CD4-positive, alpha-beta T cell treated with Interleukin-6 at 100 ng/mL for 8 hours (primary cell): ENCODE measurements around the gene TP53AIP1.

Source experiments
- DNase-seq: peaks from one replicate; pipeline ENCODE4 v3.0.0-alpha.2; 2020; ENCODE audit warnings: mixed read lengths, low spot score

The TP53AIP1 gene, protein sequence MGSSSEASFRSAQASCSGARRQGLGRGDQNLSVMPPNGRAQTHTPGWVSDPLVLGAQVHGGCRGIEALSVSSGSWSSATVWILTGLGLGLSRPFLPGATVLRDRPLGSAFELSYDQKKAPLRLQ

DNA sequence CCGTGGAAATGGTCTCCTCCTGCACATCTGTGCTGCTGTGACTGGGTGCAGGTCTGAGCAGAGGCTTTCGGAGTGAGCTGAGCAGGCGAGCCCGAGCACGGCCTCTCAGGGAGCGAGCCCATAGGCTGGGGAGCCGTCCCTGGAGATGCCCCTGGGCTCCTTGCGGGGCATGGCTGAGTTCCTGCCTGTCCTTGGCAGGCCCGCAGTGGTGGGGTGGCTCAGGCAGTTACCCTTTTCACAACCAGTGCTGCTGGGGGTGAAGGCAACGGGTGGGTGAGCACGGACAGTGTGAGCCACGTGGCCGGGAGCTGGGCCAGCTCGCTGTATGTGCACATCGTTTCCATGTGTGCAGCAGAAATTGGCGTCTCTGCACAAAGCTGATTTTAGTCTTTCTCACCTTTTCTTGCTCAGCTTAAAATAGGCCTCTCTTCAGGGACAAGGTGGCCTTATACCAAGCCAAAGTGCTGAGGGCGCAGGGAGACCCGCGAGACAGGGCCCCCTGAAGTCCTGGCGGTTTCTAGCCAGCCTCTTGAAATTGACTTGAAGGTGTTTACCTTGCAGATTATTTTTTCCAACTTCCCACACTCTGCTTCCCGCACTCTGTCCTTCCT, at the start of gene TP53AIP1:
Gene TP53AIP1 (minus strand): TSS at position 55 of the 611 bp plus-strand sequence. CDS start 5,053 bp downstream, outside the sequence.
- no peak for DNase-seq

DNA sequence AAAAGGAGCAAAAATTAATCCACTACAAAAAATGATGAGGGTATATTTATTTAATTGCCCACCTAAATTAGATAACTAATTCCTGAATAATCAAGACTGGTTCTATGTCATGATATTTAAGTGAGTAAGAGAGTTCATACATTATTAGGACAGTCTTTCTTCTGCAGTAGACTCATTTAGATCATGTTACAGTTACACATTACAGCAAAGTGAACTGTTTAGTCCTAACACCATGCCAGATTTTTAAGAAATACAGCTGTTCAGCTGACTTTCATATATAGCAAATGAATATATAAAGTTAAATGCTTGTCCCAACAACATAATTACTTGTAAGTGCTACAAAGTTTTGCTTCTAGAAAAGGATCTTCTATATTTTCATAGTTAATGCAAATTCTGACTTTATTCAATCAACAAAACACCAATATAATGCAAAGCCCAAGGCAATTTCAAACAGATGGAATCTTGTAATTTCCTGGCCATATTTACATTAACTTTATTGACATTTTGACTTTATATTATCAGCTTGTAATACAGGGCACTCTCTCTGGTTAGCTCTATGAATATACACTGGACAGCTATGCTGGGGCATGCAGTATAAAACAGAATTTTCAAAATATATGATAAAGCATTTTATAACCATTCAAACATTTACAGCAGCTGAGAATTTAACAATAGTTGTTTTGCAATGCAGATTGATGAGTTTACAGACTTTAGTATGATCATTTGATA, 45.7 kb upstream of the TP53AIP1 start:
- no peak for DNase-seq

- DNase-seq: no peak
These were observed 43.2 kb upstream of the TP53AIP1 start for GRCh38 chr11:128985880-128986279.

GRCh38 chr11:128983023-128983422, 40.4 kb upstream of the TP53AIP1 start:
- no peak for DNase-seq

DNA sequence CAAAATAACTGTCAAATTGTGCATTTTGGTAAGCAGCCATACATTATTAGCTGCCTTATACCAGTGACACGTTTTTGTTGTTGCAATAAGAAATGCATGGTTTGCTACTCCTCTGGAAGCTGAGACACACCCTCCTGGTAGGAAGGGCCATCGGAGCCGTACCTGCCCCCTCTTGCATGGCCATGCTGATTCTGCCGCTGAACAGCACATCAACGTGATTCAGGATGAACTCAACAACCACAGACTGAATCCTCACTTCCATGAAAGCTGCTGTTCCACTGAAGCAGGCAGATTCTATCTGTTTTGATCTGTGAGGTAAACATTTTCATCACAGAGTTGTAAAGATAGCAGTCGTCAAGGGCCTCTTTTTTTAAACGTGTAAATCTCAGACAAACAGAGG, 38.6 kb upstream of the TP53AIP1 start:
- no peak for DNase-seq

GRCh38 chr11:128970598-128971190, 28.0 kb upstream of the TP53AIP1 start:
- DNase-seq: no peak

- DNase-seq: no peak
These were observed 26.2 kb upstream of the TP53AIP1 start for GRCh38 chr11:128968916-128969315.

DNA sequence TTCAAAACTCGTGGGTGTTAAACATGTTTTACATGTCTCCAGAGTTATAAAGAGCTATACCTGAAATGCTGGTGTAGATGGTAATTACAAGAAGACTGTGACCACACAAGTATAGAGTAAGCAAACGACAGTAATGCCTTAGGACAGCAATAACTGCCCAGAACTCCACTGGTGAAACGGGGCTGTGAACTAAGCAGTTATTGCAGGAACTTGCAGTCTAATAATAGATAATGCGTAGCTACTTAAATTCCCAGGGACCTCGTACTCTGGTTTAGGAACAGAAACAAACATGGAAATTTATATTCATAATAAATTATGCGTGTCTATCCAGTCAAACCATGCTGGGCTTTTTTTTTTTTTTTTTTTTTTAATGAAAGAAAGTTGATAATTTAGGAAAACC, 24.9 kb upstream of the TP53AIP1 start:
- DNase-seq: no peak

DNA sequence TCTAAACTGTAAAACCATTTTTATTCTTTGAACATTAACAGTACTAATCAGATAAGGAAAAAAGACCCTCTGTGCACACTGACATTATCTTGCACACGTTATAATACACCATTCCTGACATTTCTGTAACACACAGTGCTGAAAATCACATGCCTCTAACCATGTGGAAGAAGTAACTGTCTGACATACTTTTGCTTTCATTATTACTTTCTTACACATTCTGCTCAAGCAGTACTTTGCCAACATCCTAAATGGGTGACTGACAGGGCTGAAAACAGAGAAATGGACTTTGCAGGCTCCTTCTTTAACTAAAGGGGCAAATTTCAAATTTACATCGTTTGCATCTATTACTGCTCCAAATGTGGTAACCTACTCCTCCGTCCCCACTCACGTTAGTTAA, 22.8 kb upstream of the TP53AIP1 start:
- DNase-seq: no peak

DNA sequence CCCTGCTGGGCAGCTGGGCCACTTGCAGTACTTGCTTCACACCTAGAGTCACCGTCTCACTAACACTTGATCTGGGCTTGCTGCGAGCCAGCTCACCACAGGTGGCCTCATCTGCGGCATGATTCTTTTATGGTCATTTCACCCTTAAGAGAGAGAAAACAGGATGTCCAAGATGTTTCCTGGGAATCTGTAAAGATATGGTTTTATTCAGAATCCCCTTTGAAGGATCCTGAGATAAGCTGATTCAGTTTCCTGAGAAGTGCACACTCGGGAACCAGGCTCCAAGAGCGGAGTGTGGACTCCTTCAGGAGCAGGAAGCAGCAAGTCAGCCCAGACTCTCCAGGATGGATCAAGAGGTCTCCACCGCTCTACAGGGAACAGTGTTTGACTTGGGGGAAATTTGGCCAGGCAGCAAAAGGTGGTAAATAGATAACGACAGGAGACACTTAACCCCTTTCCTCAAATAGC, 21.8 kb upstream of the TP53AIP1 start:
- DNase-seq: no peak

DNA sequence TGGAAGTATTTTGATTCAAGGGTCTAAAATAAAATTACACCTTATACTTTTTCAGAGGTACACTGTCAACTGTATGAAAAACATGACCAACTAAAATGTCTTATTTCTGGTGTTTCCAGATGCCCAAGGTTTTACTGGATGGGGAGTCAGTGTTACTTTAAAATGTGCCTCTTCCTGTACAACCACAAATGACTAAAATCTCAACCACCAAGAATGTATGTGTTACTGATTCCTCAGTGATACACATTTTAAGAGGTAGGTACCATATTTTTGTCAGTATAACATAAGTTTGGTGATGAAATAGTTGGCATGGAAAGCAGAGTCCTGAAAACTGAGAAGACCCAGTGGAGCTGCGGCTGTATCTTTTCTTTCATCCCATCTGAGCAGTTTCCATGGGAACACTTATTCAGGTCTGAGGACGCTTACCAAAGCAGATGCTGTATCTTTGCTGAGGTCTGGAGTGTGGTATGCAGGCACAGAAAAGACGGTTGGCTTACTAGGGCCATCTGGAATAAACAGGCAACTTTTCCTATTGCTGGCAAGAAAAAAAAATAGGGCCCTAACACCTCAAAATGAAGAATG, 21.2 kb upstream of the TP53AIP1 start:
- DNase-seq: no peak

- no peak for DNase-seq
These were observed 20.2 kb upstream of the TP53AIP1 start for GRCh38 chr11:128962896-128963295.

- DNase-seq: no peak
These were observed 19.0 kb upstream of the TP53AIP1 start for GRCh38 chr11:128961645-128962044.

- no peak for DNase-seq
These were observed 14.5 kb upstream of the TP53AIP1 start for GRCh38 chr11:128957202-128957482.

- peak; percentile 21 for DNase-seq
These were observed 13.9 kb upstream of the TP53AIP1 start for GRCh38 chr11:128956401-128957201.

DNA sequence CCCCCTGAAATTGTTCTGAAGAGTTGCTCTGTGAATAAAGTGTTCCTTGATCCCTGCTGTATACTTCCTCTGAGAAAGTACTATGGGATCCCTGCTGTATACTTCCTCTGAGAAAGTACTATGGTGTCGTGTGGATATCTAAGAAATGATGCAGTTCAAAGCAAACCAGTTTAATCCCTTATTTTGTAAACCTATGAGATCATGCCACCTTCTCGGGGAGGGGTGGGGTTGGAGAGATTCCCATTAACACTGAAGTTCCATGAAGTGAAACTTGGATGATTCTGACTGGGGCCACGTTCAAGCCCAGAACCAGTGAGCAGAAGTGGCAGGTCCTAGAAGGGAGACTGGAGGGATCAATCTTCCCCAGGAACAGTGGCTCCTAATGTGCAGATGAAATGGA, 13.0 kb upstream of the TP53AIP1 start:
- DNase-seq: no peak

GRCh38 chr11:128953151-128953550, 10.5 kb upstream of the TP53AIP1 start:
- no peak for DNase-seq

GRCh38 chr11:128949791-128950454, 7.3 kb upstream of the TP53AIP1 start:
- DNase-seq: no peak

DNA sequence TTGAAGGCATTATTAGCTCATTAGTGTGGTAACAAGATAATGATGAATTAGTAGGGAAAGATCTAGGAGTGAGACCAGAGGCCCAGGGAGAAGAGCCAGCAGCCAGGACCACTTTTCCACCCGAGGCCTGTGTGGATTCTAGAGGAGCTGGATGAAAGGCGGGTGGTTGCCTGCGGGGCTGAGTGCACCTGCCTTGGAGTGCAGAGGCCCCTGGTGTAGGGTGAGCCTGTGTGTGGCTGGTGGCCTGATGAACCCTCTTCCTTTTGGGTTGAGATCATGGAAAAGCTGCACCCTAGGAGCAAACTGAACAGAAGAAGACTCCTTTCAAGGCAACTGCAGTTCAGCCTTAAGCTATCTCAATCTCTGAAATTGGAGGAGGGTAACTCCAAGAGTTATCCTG, 5.9 kb upstream of the TP53AIP1 start:
- DNase-seq: no peak

DNA sequence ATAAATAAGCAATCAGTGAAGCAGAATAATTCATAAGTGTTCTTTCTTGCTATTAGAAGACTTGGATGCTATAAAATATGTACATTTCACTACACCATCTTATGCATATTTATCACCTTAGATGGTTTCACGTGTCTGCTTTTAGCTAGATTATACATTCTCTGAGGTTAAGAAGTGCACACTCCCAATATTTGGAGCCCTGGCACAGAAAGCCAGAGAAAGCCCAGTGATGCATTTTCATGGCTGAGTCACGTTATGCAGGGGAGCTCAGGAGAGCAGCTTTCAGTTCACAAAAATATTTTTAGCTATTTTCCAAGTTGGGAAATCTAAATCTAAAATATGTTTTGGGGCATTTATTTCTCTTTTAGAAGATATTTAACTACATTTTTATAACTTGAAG, 5.1 kb upstream of the TP53AIP1 start:
- DNase-seq: no peak

DNA sequence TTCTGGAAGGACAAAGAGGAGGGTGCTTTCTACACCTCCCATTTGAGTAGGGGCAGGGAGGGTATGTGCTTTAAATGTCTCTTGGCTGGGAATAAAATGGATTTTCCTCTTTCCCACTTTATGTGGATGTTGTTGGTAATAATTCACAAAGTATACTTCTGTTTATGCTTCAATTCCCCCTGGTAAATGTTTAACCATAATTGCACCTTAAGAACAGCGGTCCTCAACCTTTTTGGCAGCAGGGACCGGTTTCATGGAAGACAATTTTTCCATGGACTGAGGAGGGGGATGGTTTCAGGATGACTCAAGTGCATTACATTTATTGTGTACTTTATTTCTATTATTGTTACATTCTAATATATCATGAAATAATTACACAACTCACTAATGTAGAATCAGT, 4.0 kb upstream of the TP53AIP1 start:
- DNase-seq: no peak
